ENCODE results near the gene KRT24.

DNA sequence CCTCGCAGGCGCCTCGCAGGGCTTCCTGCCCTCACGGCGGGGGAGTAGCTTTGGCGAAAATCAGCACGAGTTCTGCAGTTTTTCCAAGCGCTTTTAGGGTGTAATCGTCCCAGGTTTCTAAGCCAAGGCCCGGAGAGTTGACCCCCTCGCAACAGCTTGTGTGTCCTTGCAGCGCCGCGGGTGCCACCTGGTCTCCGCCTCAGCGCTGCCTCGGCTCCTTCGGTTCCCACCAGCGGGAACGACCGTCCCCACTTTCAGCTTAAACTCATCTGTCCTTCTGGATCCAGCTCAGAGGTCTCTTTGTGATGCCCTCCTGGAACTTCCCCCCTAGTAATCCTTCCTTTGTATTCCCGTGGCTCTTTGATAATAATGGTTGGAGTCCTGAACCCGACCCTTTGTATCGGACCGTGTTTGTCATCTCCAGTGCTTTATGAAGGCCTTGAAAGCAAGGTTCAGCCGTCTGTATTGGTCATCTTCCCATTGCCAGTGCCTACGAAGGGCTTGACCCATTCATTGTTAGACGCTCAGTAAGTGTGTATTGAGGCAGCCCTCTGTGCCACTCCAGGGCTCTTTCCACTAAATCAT is 55.1 kb downstream of the KRT24 start:
- TF ChIP-seq, protein P1, sequence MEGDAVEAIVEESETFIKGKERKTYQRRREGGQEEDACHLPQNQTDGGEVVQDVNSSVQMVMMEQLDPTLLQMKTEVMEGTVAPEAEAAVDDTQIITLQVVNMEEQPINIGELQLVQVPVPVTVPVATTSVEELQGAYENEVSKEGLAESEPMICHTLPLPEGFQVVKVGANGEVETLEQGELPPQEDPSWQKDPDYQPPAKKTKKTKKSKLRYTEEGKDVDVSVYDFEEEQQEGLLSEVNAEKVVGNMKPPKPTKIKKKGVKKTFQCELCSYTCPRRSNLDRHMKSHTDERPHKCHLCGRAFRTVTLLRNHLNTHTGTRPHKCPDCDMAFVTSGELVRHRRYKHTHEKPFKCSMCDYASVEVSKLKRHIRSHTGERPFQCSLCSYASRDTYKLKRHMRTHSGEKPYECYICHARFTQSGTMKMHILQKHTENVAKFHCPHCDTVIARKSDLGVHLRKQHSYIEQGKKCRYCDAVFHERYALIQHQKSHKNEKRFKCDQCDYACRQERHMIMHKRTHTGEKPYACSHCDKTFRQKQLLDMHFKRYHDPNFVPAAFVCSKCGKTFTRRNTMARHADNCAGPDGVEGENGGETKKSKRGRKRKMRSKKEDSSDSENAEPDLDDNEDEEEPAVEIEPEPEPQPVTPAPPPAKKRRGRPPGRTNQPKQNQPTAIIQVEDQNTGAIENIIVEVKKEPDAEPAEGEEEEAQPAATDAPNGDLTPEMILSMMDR (IDR thresholded peaks at IDR 0.05 in 4 of 5, conservative IDR thresholded peaks at IDR 0.05 in 1 of 5) = no peak
- TF ChIP-seq POLR2A (IDR thresholded peaks at IDR 0.05) = no peak
